Lung (tissue), 12 donors: ENCODE results near the gene ARFIP1. TPM values are rescaled to one million over a fixed set of nuclear protein-coding genes. Genes with fewer than 3 reads are reported as not detected.

Experiments used
- ATAC-seq: fragments of 200-7000 bp; cut with Tn5 transposase; one replicate; pipeline ENCODE4 v1.9.1; 2020; ENCODE audit warnings: moderate number of reproducible peaks; ENCODE audit not compliant: insufficient read depth, low FRiP score
- DNase-seq, 3 donors: peaks; one replicate each; pipeline ENCODE4 v3.0.0-alpha.2; 2013 to 2017
- H3K27ac ChIP-seq, 2 donors: one replicate each; pipeline ENCODE4 v1.5.1; 2013; ENCODE audit warnings: mild to moderate bottlenecking in 2 of 2, moderate library complexity in 2 of 2, control low read depth in 1 of 2, inconsistent platforms in 1 of 2, low read depth in 1 of 2, low read length in 1 of 2
- H3K27me3 ChIP-seq, 3 donors: one replicate each; pipeline ENCODE4 v1.5.1; 2013; ENCODE audit warnings: low read length in 2 of 3; ENCODE audit not compliant: control insufficient read depth in 3 of 3, insufficient read depth in 3 of 3
- H3K36me3 ChIP-seq, 4 donors: one replicate each; pipeline ENCODE4 v1.5.1; 2013; ENCODE audit warnings: low read length in 4 of 4, mild to moderate bottlenecking in 1 of 4, moderate library complexity in 1 of 4; ENCODE audit not compliant: control insufficient read depth in 4 of 4, insufficient read depth in 4 of 4
- H3K4me1 ChIP-seq, 5 donors: one replicate each; pipeline ENCODE4 v1.5.1; 2013; ENCODE audit warnings: low read length in 5 of 5, mild to moderate bottlenecking in 2 of 5, moderate library complexity in 1 of 5; ENCODE audit not compliant: control insufficient read depth in 5 of 5, insufficient read depth in 5 of 5
- H3K4me3 ChIP-seq: one replicate; pipeline ENCODE4 v1.5.1; 2013; ENCODE audit warnings: mild to moderate bottlenecking, control low read depth, moderate library complexity
- H3K9ac ChIP-seq, 2 donors: one replicate each; pipeline ENCODE4 v1.5.1; 2013; ENCODE audit warnings: low read length in 2 of 2, control low read depth in 1 of 2; ENCODE audit not compliant: insufficient read depth in 1 of 2
- H3K9me3 ChIP-seq, 4 donors: one replicate each; pipeline ENCODE4 v1.5.1; 2013; ENCODE audit warnings: low read length in 3 of 4, mild to moderate bottlenecking in 1 of 4, moderate library complexity in 1 of 4; ENCODE audit not compliant: control insufficient read depth in 4 of 4, insufficient read depth in 3 of 4
- CTCF ChIP-seq: IDR thresholded peaks from 2 replicates; pipeline ENCODE4 v1.5.1; 2012; ENCODE audit warnings: mild to moderate bottlenecking; ENCODE audit errors: control extremely low read depth, extremely low read depth
- WGBS, 2 donors: extraction: QIAGEN DNeasy Blood & Tissue Kit; methylation state at CpG; one replicate each; pipeline ENCODE4 v1.1.7; 2013; 5-methylcytosine and 5-hydroxymethylcytosine counted together
- polyA plus RNA-seq, 2 donors: library from polyadenylated mRNA; stranded (reverse); fragments of 200-250 nt; gene quantifications; one replicate each; pipeline ENCODE4 v1.2.1, GENCODE V29; 2013
- total RNA-seq, 2 donors: library from RNA; depleted of rRNA in 1 of 2; stranded (reverse); fragments of >200 nt in 1 of 2; gene quantifications; one replicate each; pipeline ENCODE4 v1.2.1, GENCODE V29; 2014 to 2021
- donor health status: control.
- donor health status: control.
- donor health status: Bipolar disorder and iron deficiency.
- donor health status: healthy.
- donor health status: DM: yes; HTN: yes; CAD: no.

The ARFIP1 gene
- total and polyA plus RNA-seq, 4 donors = 20.9 to 65.8 (median 25.1) TPM

GRCh38 chr4:152771741-152772533 is 7.8 kb upstream of the ARFIP1 start:
- DNase-seq (no peak), ATAC-seq (no peak)
- H3K9ac ChIP-seq = no peak overlapping the region
- H3K4me3 ChIP-seq = no peak overlapping the region
- 54 to 55% methylated on average over 3 of the region's 3 CpGs for WGBS, 2 donors
- no peaks in the 10 kb centered on the region for H3K4me1 ChIP-seq
- peaks cover 0 to 3% (median 0%) of the 10 kb centered on the region in 3 donors for H3K27me3 ChIP-seq
- H3K9me3 ChIP-seq = no peaks in the 10 kb centered on the region
- TF ChIP-seq CTCF = no peak
- no peak overlapping the region for H3K27ac ChIP-seq
- H3K36me3 ChIP-seq = no peaks in the 10 kb centered on the region

- H3K4me3 ChIP-seq = no peak overlapping the region
- H3K4me1 ChIP-seq = no peaks in the 10 kb centered on the region
- H3K9ac ChIP-seq = no peak overlapping the region
- H3K36me3 ChIP-seq = no peaks in the 10 kb centered on the region
- no peaks in the 10 kb centered on the region for H3K9me3 ChIP-seq
- ATAC-seq = no peak
- peaks cover 0 to 6% (median 2%) of the 10 kb centered on the region in 3 donors for H3K27me3 ChIP-seq
- WGBS, 2 donors = 97% methylated on average over 2 of the region's 2 CpGs
- no peak for TF ChIP-seq CTCF
- DNase-seq = no peak
- H3K27ac ChIP-seq = no peak overlapping the region
These were observed 6.4 kb upstream of the ARFIP1 start for GRCh38 chr4:152773339-152773738.

- no peaks in the 10 kb centered on the region for H3K9me3 ChIP-seq
- H3K36me3 ChIP-seq = no peaks in the 10 kb centered on the region
- no peak for ATAC-seq
- TF ChIP-seq CTCF = no peak
- H3K9ac ChIP-seq = no peak overlapping the region
- peaks cover 0 to 5% (median 0%) of the 10 kb centered on the region in 5 donors for H3K4me1 ChIP-seq
- peaks cover 0 to 6% (median 2%) of the 10 kb centered on the region in 3 donors for H3K27me3 ChIP-seq
- H3K4me3 ChIP-seq = no peak overlapping the region
- 20 to 37% methylated on average over 1 of the region's 1 CpG for WGBS, 2 donors
- no peak overlapping the region for H3K27ac ChIP-seq
- DNase-seq = no peak
These were observed 5.8 kb upstream of the ARFIP1 start for GRCh38 chr4:152773953-152774352.

- ATAC-seq = no peak
- H3K9ac ChIP-seq = no peak overlapping the region
- H3K27ac ChIP-seq = no peak overlapping the region
- H3K27me3 ChIP-seq = peaks cover 0 to 6% (median 2%) of the 10 kb centered on the region in 3 donors
- no peak overlapping the region for H3K4me3 ChIP-seq
- H3K4me1 ChIP-seq = peaks cover 0 to 15% (median 0%) of the 10 kb centered on the region in 5 donors
- DNase-seq = no peak
- no peaks in the 10 kb centered on the region for H3K9me3 ChIP-seq
- H3K36me3 ChIP-seq = no peaks in the 10 kb centered on the region
- TF ChIP-seq CTCF = no peak
These were observed 3.4 kb upstream of the ARFIP1 start for GRCh38 chr4:152776352-152776751.
